SK-N-SH (cell line): Measurements from ENCODE around the gene GRK5. TPM values are rescaled to one million over a fixed set of nuclear protein-coding genes. Genes with fewer than 3 reads are reported as not detected.

Experiments used
- CTCF ChIA-PET: fragments of 300-600, 350-600 bp; formaldehyde crosslinking; extraction: SDS; loops from one replicate; lab custom pipeline; 2021; lab: Yijun Ruan, JAX
- POLR2A ChIA-PET: fragments of 350-600 bp; sonication (Branson Sonifier 250); formaldehyde crosslinking; extraction: SDS; loops from one replicate; lab custom pipeline; 2020; ENCODE audit warnings: antibody characterized with exemption, inconsistent platforms; lab: Yijun Ruan, JAX
- DNase-seq: peaks from one replicate; pipeline ENCODE4 v3.0.0; 2012
- H2AFZ ChIP-seq: fragments of 200-600 bp; sonication (generic); 2 replicates; pipeline ENCODE4 v1.8.1; 2016; ENCODE audit warnings: antibody characterized with exemption, mild to moderate bottlenecking, low read depth
- H3F3A ChIP-seq: fragments of 200-600 bp; sonication (generic); replicated peaks from 2 replicates; pipeline ENCODE3; 2016; ENCODE audit warnings: antibody characterized with exemption, mild to moderate bottlenecking; ENCODE audit not compliant: insufficient read depth
- H3K27ac ChIP-seq, 2 experiments: fragments of 200-500 bp in 1 of 2; fragments of 200-600 bp in 1 of 2; sonication (Bioruptor generic) in 1 of 2; sonication (generic), shearing (Covaris generic) in 1 of 2; 2 replicates each; pipeline versions ENCODE4 v1.5.1 to v1.6.1; 2014 to 2016; ENCODE audit warnings: low read depth in 2 of 2, inconsistent platforms in 1 of 2, low read length in 1 of 2, mild to moderate bottlenecking in 1 of 2, mixed read lengths in 1 of 2
- H3K27me3 ChIP-seq: fragments of 200-600 bp; sonication (generic), shearing (Covaris generic); 2 replicates; pipeline ENCODE4 v1.6.1; 2016; ENCODE audit warnings: mixed run types; ENCODE audit not compliant: insufficient read depth
- H3K36me3 ChIP-seq, 2 experiments: fragments of 200-500 bp in 1 of 2; fragments of 200-600 bp in 1 of 2; sonication (Bioruptor generic) in 1 of 2; sonication (generic) in 1 of 2; replicated peaks in 1 of 2; 2 replicates each; pipeline versions ENCODE3 to v1.5.1; 2014 to 2016; ENCODE audit warnings: low read length in 1 of 2, mild to moderate bottlenecking in 1 of 2; ENCODE audit not compliant: insufficient read depth in 2 of 2, control insufficient read depth in 1 of 2
- H3K4me1 ChIP-seq, 2 experiments: fragments of 200-500 bp in 1 of 2; fragments of 200-600 bp in 1 of 2; sonication (Bioruptor generic) in 1 of 2; sonication (generic), shearing (Covaris generic) in 1 of 2; 2 replicates each; pipeline versions ENCODE4 v1.5.1 to v1.6.1; 2014 to 2016; ENCODE audit warnings: low read depth in 1 of 2, low read length in 1 of 2, mixed run types in 1 of 2; ENCODE audit not compliant: insufficient read depth in 2 of 2, control insufficient read depth in 1 of 2
- H3K4me2 ChIP-seq: fragments of 200-600 bp; sonication (generic), shearing (Covaris generic); 2 replicates; pipeline ENCODE4 v1.6.1; 2017; ENCODE audit warnings: mixed run types
- H3K4me3 ChIP-seq, 2 experiments: fragments of 200-500 bp in 1 of 2; fragments of 200-600 bp in 1 of 2; sonication (Bioruptor generic) in 1 of 2; sonication (generic), shearing (Covaris generic) in 1 of 2; 2 replicates each; pipeline versions ENCODE4 v1.5.1 to v1.8.1; 2014 to 2016; ENCODE audit warnings: low read depth in 2 of 2, inconsistent platforms in 1 of 2, low read length in 1 of 2, mild to moderate bottlenecking in 1 of 2, mixed read lengths in 1 of 2, moderate library complexity in 1 of 2
- H3K79me2 ChIP-seq: fragments of 200-600 bp; sonication (generic); 2 replicates; pipeline ENCODE4 v1.8.1; 2017; ENCODE audit warnings: mild to moderate bottlenecking; ENCODE audit not compliant: insufficient read depth
- H3K9ac ChIP-seq: fragments of 200-600 bp; sonication (generic); 2 replicates; pipeline ENCODE4 v1.6.1; 2017; ENCODE audit warnings: mixed run types
- H3K9me2 ChIP-seq: fragments of 200-600 bp; sonication (generic); 2 replicates; pipeline ENCODE4 v1.6.1; 2017; ENCODE audit warnings: mixed run types
- H3K9me3 ChIP-seq: fragments of 200-600 bp; sonication (generic); 2 replicates; pipeline ENCODE4 v1.6.1; 2017; ENCODE audit warnings: mixed run types, mild to moderate bottlenecking, moderate library complexity
- H4K20me1 ChIP-seq: fragments of 200-600 bp; sonication (generic); 2 replicates; pipeline ENCODE4 v1.6.1; 2017; ENCODE audit warnings: mild to moderate bottlenecking, mixed run types; ENCODE audit not compliant: insufficient read depth
- CTCF ChIP-seq: fragments of 200-600 bp; sonication (generic); IDR thresholded peaks from 2 replicates; pipeline ENCODE4 v1.6.1; 2017; ENCODE audit warnings: antibody characterized with exemption, mild to moderate bottlenecking, moderate library complexity
- GATA2 ChIP-seq: sonication (generic); formaldehyde crosslinking; IDR thresholded peaks from 2 replicates; pipeline ENCODE4 v1.5.0; 2020; ENCODE audit warnings: mild to moderate bottlenecking, missing genetic modification reagents
- NFIC ChIP-seq: IDR thresholded peaks from 2 replicates; pipeline ENCODE4 v1.4.0; 2012; ENCODE audit warnings: borderline replicate concordance
- NRF1 ChIP-seq: IDR thresholded peaks from 2 replicates; pipeline ENCODE4 v1.6.1; 2012; ENCODE audit warnings: low read depth, mild to moderate bottlenecking, low read length
- POLR2AphosphoS5 ChIP-seq: IDR thresholded peaks from 2 replicates; pipeline ENCODE4 v1.6.1; 2012; ENCODE audit warnings: low read depth, low read length
- RFX5 ChIP-seq: IDR thresholded peaks from 2 replicates; pipeline ENCODE4 v1.6.1; 2012; ENCODE audit warnings: mild to moderate bottlenecking, improper control_type of control experiment, low read length
- SIN3A ChIP-seq: IDR thresholded peaks from 2 replicates; pipeline ENCODE4 v1.6.1; 2012; ENCODE audit warnings: low read depth, mild to moderate bottlenecking, low read length, moderate library complexity, borderline replicate concordance
- TAF1 ChIP-seq: IDR thresholded peaks from 2 replicates; pipeline ENCODE4 v1.6.1; 2012; ENCODE audit warnings: low read depth, mild to moderate bottlenecking, low read length, moderate library complexity, borderline replicate concordance
- TEAD4 ChIP-seq: IDR thresholded peaks from 2 replicates; pipeline ENCODE4 v1.4.0; 2012; ENCODE audit warnings: mild to moderate bottlenecking, borderline replicate concordance; ENCODE audit not compliant: insufficient read depth
- ZBTB33 ChIP-seq: IDR thresholded peaks from 2 replicates; pipeline ENCODE4 v1.4.0; 2012; ENCODE audit warnings: low read depth, borderline replicate concordance
- WGBS: methylation state at CpG from one replicate; pipeline ENCODE4 v1.1.6; 2017; ENCODE audit warnings: low lambda C conversion rate; 5-methylcytosine and 5-hydroxymethylcytosine counted together
- polyA plus RNA-seq, 3 experiments: library from polyadenylated mRNA; depleted of rRNA; stranded (reverse); fragments of >200 nt; gene quantifications; 2 replicates each; pipeline ENCODE4 v1.2.3, GENCODE V29; 2012
- TF ChIP-seq, protein P1 (sequence below): IDR thresholded peaks from 2 replicates; pipeline ENCODE4 v1.4.0; 2012; ENCODE audit warnings: low read depth
- TF ChIP-seq, protein P2 (sequence below): IDR thresholded peaks from 2 replicates; pipeline ENCODE4 v1.4.0; 2012; ENCODE audit warnings: low read depth, borderline replicate concordance
- TF ChIP-seq, protein P3 (sequence below): fragments of 150-350 bp; IDR thresholded peaks from 2 replicates; pipeline ENCODE4 v1.6.1; 2016; ENCODE audit warnings: mild to moderate bottlenecking, low read depth, low read length

GRK5 gene
- polyA plus RNA-seq, 1 of the 3 experiments (the other 2 are of a cell fraction), result 12.1 TPM

DNA sequence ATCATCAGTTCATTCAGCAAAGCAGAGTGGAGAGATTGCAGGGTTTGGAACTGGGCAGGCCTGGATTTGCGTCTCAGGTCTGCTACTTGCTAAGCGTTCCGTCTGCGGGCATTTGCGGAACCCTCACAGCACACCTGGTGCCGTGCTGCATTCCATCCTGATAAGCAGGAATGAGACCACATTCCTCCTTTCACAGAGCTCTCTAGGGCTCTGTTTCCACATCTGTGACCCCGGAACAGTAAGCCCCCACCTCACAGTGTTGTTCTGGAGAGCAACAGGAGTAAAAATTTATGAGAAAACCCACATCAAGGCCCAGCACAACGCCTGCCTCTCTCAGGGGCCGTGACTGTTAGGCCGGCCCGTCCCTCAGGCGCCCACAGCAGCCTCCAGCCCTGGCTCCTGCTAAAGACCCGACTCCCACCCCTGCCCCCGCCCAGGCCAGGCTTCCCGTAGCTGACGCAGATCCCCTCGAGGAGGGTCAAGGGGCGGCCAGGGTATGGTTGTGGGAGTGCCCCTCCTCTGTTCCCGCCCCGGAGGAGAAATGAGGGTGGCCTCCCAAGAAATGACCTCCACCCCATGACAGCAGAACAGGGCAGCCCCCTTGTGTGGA is 206.2 kb downstream of the GRK5 start:
- Histone ChIP-seq H3F3A (no peaks in the 10 kb centered on the region), H4K20me1 (no peaks in the 10 kb centered on the region), H3K27ac (peak overlapping the region in 1 of 2 experiments; percentile 95; a peak in 2 of 4 replicates), H3K9ac (no peak overlapping the region), H3K27me3 (no peaks in the 10 kb centered on the region), H3K36me3 (no peaks in the 10 kb centered on the region), H3K4me2 (peak overlapping the region; percentile 31; the same call in 1 of the 2 replicates), H3K4me3 (no peak overlapping the region), H3K4me1 (peaks cover 7 to 65% of the 10 kb centered on the region in 2 experiments; a peak in 2 of 4 replicates), H2AFZ (no peak overlapping the region), H3K79me2 (no peaks in the 10 kb centered on the region), H3K9me2 (no peaks in the 10 kb centered on the region), H3K9me3 (no peaks in the 10 kb centered on the region)
- no peak for DNase-seq
- 100% methylated on average over 2 of the region's 20 CpGs for WGBS
- TF ChIP-seq GATA2, result no peak
- TF ChIP-seq TEAD4, result no peak
- TF ChIP-seq TAF1, result no peak
- TF ChIP-seq SIN3A, result no peak
- no peak for TF ChIP-seq NFIC
- TF ChIP-seq, protein P1, sequence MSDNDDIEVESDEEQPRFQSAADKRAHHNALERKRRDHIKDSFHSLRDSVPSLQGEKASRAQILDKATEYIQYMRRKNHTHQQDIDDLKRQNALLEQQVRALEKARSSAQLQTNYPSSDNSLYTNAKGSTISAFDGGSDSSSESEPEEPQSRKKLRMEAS, result no peak
- no peak for TF ChIP-seq ZBTB33
- TF ChIP-seq CTCF, result no peak
- TF ChIP-seq, protein P2, sequence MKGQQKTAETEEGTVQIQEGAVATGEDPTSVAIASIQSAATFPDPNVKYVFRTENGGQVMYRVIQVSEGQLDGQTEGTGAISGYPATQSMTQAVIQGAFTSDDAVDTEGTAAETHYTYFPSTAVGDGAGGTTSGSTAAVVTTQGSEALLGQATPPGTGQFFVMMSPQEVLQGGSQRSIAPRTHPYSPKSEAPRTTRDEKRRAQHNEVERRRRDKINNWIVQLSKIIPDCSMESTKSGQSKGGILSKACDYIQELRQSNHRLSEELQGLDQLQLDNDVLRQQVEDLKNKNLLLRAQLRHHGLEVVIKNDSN, result no peak
- TF ChIP-seq RFX5, result no peak
- TF ChIP-seq, protein P3, sequence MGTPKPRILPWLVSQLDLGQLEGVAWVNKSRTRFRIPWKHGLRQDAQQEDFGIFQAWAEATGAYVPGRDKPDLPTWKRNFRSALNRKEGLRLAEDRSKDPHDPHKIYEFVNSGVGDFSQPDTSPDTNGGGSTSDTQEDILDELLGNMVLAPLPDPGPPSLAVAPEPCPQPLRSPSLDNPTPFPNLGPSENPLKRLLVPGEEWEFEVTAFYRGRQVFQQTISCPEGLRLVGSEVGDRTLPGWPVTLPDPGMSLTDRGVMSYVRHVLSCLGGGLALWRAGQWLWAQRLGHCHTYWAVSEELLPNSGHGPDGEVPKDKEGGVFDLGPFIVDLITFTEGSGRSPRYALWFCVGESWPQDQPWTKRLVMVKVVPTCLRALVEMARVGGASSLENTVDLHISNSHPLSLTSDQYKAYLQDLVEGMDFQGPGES, result no peak
- TF ChIP-seq NRF1, result no peak
- TF ChIP-seq POLR2AphosphoS5, result no peak
- CTCF ChIA-PET, result interaction anchor here (0.9 to 7.5 kb wide), 4 partner anchors 32 to 214 kb away, joined by 3 to 87 read pairs (median 28); partner anchors contain the start of gene GRK5
- POLR2A ChIA-PET, result no interaction called here
